NCI-H748 (cell line): Measurements from ENCODE around the gene SYT7.

ENCODE experiments used
- DNase-seq: peaks from one replicate; lab custom pipeline; 2025; ENCODE audit not compliant: unreplicated experiment; lab: John Stamatoyannopoulos, UW

Gene SYT7

GRCh38 chr11:61555978-61556377 is 24.9 kb downstream of the SYT7 start:
- DNase-seq = no peak

- DNase-seq = peak; percentile 70
Observed at GRCh38 chr11:61555051-61555969, 25.6 kb downstream of the SYT7 start.

- DNase-seq = no peak
Observed at GRCh38 chr11:61554172-61554988, 26.5 kb downstream of the SYT7 start.

GRCh38 chr11:61553373-61554171 is 27.3 kb downstream of the SYT7 start:
- no peak for DNase-seq

- DNase-seq = no peak
Observed at GRCh38 chr11:61552108-61552635, 28.7 kb downstream of the SYT7 start.

- DNase-seq = no peak
Observed at GRCh38 chr11:61551634-61552033, 29.2 kb downstream of the SYT7 start.

- DNase-seq = no peak
Observed at GRCh38 chr11:61550665-61551227, 30.1 kb downstream of the SYT7 start.

- DNase-seq = no peak
Observed at GRCh38 chr11:61549662-61550568, 31.0 kb downstream of the SYT7 start.

GRCh38 chr11:61549177-61549576 is 31.7 kb downstream of the SYT7 start:
- DNase-seq = no peak

- no peak for DNase-seq
Observed at GRCh38 chr11:61547246-61547645, 33.6 kb downstream of the SYT7 start.

- no peak for DNase-seq
Observed at GRCh38 chr11:61546663-61547062, 34.2 kb downstream of the SYT7 start.

GRCh38 chr11:61545921-61546320 is 35.0 kb downstream of the SYT7 start:
- no peak for DNase-seq

- DNase-seq = no peak
Observed at GRCh38 chr11:61545341-61545740, 35.5 kb downstream of the SYT7 start.

- DNase-seq = no peak
Observed at GRCh38 chr11:61544466-61544865, 36.4 kb downstream of the SYT7 start.

- no peak for DNase-seq
Observed at GRCh38 chr11:61543606-61544306, 37.1 kb downstream of the SYT7 start.

GRCh38 chr11:61542705-61543104 is 38.2 kb downstream of the SYT7 start:
- DNase-seq = no peak

GRCh38 chr11:61542024-61542461 is 38.8 kb downstream of the SYT7 start:
- DNase-seq = no peak

GRCh38 chr11:61541598-61541997 is 39.3 kb downstream of the SYT7 start:
- peak; percentile 42 for DNase-seq

- no peak for DNase-seq
Observed at GRCh38 chr11:61540528-61540927, 40.3 kb downstream of the SYT7 start.
